ENCODE data around the gene CEP89. TPM values are rescaled to one million over a fixed set of nuclear protein-coding genes. Genes with fewer than 3 reads are reported as not detected.
"Not testable (repeated sequence)": the region's sequence is repeated elsewhere in the genome, so short reads cannot be mapped to it uniquely, and the experiment has no call there.

Gene CEP89
- polyA plus RNA-seq, 1 donor (not counting 4 experiments of a cell fraction or from before 2014, with no cell fraction given) = 11.2 TPM

GRCh38 chr19:33002126-33002865 is 30.5 kb upstream of the CEP89 start:
- dilution Hi-C loops (cut with MboI; ENCODE audit: extremely low pct_ligation_motif_present, low sequenced_read_pairs); H3K9me3 ChIP-seq (ENCODE audit: control insufficient read depth, low read depth, low read length); H3K27ac ChIP-seq (ENCODE audit: control insufficient read depth, insufficient read depth, low read length); H2AFZ ChIP-seq (ENCODE audit: control insufficient read depth, low read length); DNase-seq (ENCODE audit: low read depth, low spot score); H3K4me3 ChIP-seq (ENCODE audit: control insufficient read depth in 2 of 3, extremely low read depth in 1 of 3, insufficient read depth in 2 of 3, low read depth in 1 of 3, low read length in 3 of 3); H4K20me1 ChIP-seq (ENCODE audit: control insufficient read depth, extremely low read depth, insufficient read depth, low read length); H3K36me3 ChIP-seq (ENCODE audit: control insufficient read depth in 2 of 2, extremely low read depth in 1 of 2, insufficient read depth in 2 of 2, low read length in 2 of 2); H3K27me3 ChIP-seq (ENCODE audit: control insufficient read depth, extremely low read depth, insufficient read depth, low read length); H3K4me2 ChIP-seq (ENCODE audit: control insufficient read depth, extremely low read depth, insufficient read depth, low read depth, low read length); FAIRE-seq; H3K4me1 ChIP-seq (ENCODE audit: control insufficient read depth, extremely low read depth, insufficient read depth, low read length); H3K79me2 ChIP-seq (ENCODE audit: control insufficient read depth, insufficient read depth, low read length); H3K9ac ChIP-seq (ENCODE audit: control insufficient read depth, extremely low read depth, insufficient read depth, low read length); H3K9me1 ChIP-seq (ENCODE audit: control insufficient read depth, extremely low read depth, insufficient read depth, low read length): not testable (repeated sequence)

GRCh38 chr19:33000910-33001309 is 29.2 kb upstream of the CEP89 start:
- dilution Hi-C loops (cut with MboI; ENCODE audit: extremely low pct_ligation_motif_present, low sequenced_read_pairs) = no loop called here
- H4K20me1 ChIP-seq (ENCODE audit: control insufficient read depth, extremely low read depth, insufficient read depth, low read length) = no peaks in the 10 kb centered on the region

More at GRCh38 chr19:33000910-33001309, 29.2 kb upstream of the CEP89 start:
- H3K4me3 ChIP-seq (ENCODE audit: control insufficient read depth in 2 of 3, extremely low read depth in 1 of 3, insufficient read depth in 2 of 3, low read depth in 1 of 3, low read length in 3 of 3) = no peak overlapping the region
- H3K27me3 ChIP-seq (ENCODE audit: control insufficient read depth, extremely low read depth, insufficient read depth, low read length) = no peaks in the 10 kb centered on the region
- H3K36me3 ChIP-seq (ENCODE audit: control insufficient read depth in 2 of 2, extremely low read depth in 1 of 2, insufficient read depth in 2 of 2, low read length in 2 of 2) = peaks cover 0 to 3% of the 10 kb centered on the region in 2 experiments
- no peaks in the 10 kb centered on the region for H3K9me3 ChIP-seq (ENCODE audit: control insufficient read depth, low read depth, low read length)
- DNase-seq (ENCODE audit: low read depth, low spot score) = no peak
- H3K4me2 ChIP-seq (ENCODE audit: control insufficient read depth, extremely low read depth, insufficient read depth, low read depth, low read length) = no peak overlapping the region
- no peak for FAIRE-seq
- H2AFZ ChIP-seq (ENCODE audit: control insufficient read depth, low read length) = no peak overlapping the region
- no peaks in the 10 kb centered on the region for H3K9me1 ChIP-seq (ENCODE audit: control insufficient read depth, extremely low read depth, insufficient read depth, low read length)
- H3K27ac ChIP-seq (ENCODE audit: control insufficient read depth, insufficient read depth, low read length) = no peak overlapping the region
- H3K4me1 ChIP-seq (ENCODE audit: control insufficient read depth, extremely low read depth, insufficient read depth, low read length) = no peaks in the 10 kb centered on the region
- no peaks in the 10 kb centered on the region for H3K79me2 ChIP-seq (ENCODE audit: control insufficient read depth, insufficient read depth, low read length)
- TF ChIP-seq CTCF (optimal IDR thresholded peaks at IDR 0.05 in 1 of 3, IDR thresholded peaks at IDR 0.05 in 1 of 3, conservative IDR thresholded peaks at IDR 0.05 in 1 of 3; ENCODE audit: extremely low read depth in 1 of 3, insufficient read depth in 2 of 3, low read length in 3 of 3) = no peak
- no peak for TF ChIP-seq EZH2 (IDR thresholded peaks at IDR 0.05; ENCODE audit: low read length)
- no peak overlapping the region for H3K9ac ChIP-seq (ENCODE audit: control insufficient read depth, extremely low read depth, insufficient read depth, low read length)
